GM23338 (cell line): ENCODE results near the gene MAD1L1. TPM values are rescaled to one million over a fixed set of nuclear protein-coding genes. Genes with fewer than 3 reads are reported as not detected.

Experiments
- ATAC-seq: fragments of 200-7000 bp; cut with Tn5 transposase; 3 replicates; pipeline ENCODE4 v1.9.1; 2020
- DNase-seq: peaks from one replicate; pipeline ENCODE4 v3.0.0-alpha.2; 2015; ENCODE audit warnings: low spot score
- H2AFZ ChIP-seq: fragments of 200-600 bp; sonication (generic); 2 replicates; pipeline ENCODE4 v1.8.0; 2016; ENCODE audit warnings: antibody characterized with exemption, mild to moderate bottlenecking, moderate library complexity
- H3F3A ChIP-seq: fragments of 200-600 bp; sonication (generic); replicated peaks from 2 replicates; pipeline ENCODE4 v1.8.0; 2017; ENCODE audit warnings: antibody characterized with exemption, mixed run types, low read depth
- H3K27ac ChIP-seq: fragments of 200-600 bp; sonication (generic); 2 replicates; pipeline ENCODE4 v1.6.1; 2016; ENCODE audit warnings: low read depth
- H3K27me3 ChIP-seq: fragments of 200-600 bp; sonication (generic); 2 replicates; pipeline ENCODE4 v1.8.0; 2016; ENCODE audit warnings: mild to moderate bottlenecking, mixed run types, moderate library complexity; ENCODE audit not compliant: insufficient read depth
- H3K36me3 ChIP-seq: fragments of 200-600 bp; sonication (generic); 2 replicates; pipeline ENCODE4 v1.8.0; 2016; ENCODE audit warnings: mild to moderate bottlenecking; ENCODE audit not compliant: insufficient read depth
- H3K4me1 ChIP-seq: fragments of 200-600 bp; sonication (generic); 2 replicates; pipeline ENCODE4 v1.8.0; 2016; ENCODE audit warnings: mild to moderate bottlenecking, moderate library complexity; ENCODE audit not compliant: insufficient read depth
- H3K4me2 ChIP-seq: fragments of 200-600 bp; sonication (generic); 2 replicates; pipeline ENCODE4 v1.7.1; 2017; ENCODE audit warnings: mixed run types
- H3K4me3 ChIP-seq: fragments of 200-600 bp; sonication (generic); 2 replicates; pipeline ENCODE4 v1.6.1; 2016; ENCODE audit warnings: mixed run types
- H3K79me2 ChIP-seq: fragments of 200-600 bp; sonication (generic); replicated peaks from 2 replicates; pipeline ENCODE4 v1.8.0; 2017; ENCODE audit warnings: mild to moderate bottlenecking; ENCODE audit not compliant: insufficient read depth
- H3K9me2 ChIP-seq: fragments of 200-600 bp; sonication (generic); 2 replicates; pipeline ENCODE4 v1.8.0; 2017; ENCODE audit not compliant: insufficient read depth
- H4K20me1 ChIP-seq: fragments of 200-600 bp; sonication (generic); replicated peaks from 2 replicates; pipeline ENCODE4 v1.8.0; 2017; ENCODE audit warnings: mild to moderate bottlenecking; ENCODE audit not compliant: insufficient read depth
- H3K27ac Mint-ChIP-seq: 2 replicates; pipeline ENCODE4 v1.8.0; 2020; ENCODE audit warnings: inconsistent platforms, mild to moderate bottlenecking, moderate library complexity, mixed read lengths
- H3K27me3 Mint-ChIP-seq: 3 replicates; pipeline ENCODE4 v1.8.0; 2022; ENCODE audit warnings: low read depth, mild to moderate bottlenecking, moderate library complexity, mixed read lengths, inconsistent platforms; ENCODE audit not compliant: insufficient read depth, poor library complexity
- H3K36me3 Mint-ChIP-seq: 3 replicates; pipeline ENCODE4 v1.8.0; 2021; ENCODE audit warnings: low read depth, mild to moderate bottlenecking, inconsistent platforms, moderate library complexity, mixed read lengths
- H3K4me1 Mint-ChIP-seq: 3 replicates; pipeline ENCODE4 v1.8.0; 2020; ENCODE audit warnings: mild to moderate bottlenecking, inconsistent platforms, mixed read lengths
- H3K4me3 Mint-ChIP-seq: 3 replicates; pipeline ENCODE4 v1.8.0; 2021; ENCODE audit warnings: moderate library complexity, mild to moderate bottlenecking, inconsistent platforms, mixed read lengths
- H3K9me3 Mint-ChIP-seq: 3 replicates; pipeline ENCODE4 v1.8.0; 2020; ENCODE audit warnings: moderate library complexity, mild to moderate bottlenecking, inconsistent platforms, mixed read lengths
- CREB1 ChIP-seq: fragments of 250-450 bp; sonication (Bioruptor Pico); IDR thresholded peaks from 2 replicates; pipeline ENCODE4 v1.5.0; 2020; ENCODE audit warnings: low read depth, mild to moderate bottlenecking, moderate library complexity
- ETS1 ChIP-seq: IDR thresholded peaks from 2 replicates; pipeline ENCODE4 v1.6.1; 2016; ENCODE audit warnings: antibody characterized with exemption
- EZH2 ChIP-seq: fragments of 200-600 bp; sonication (generic); IDR thresholded peaks from one replicate; pipeline ENCODE4 v1.8.0; 2017; ENCODE audit warnings: antibody characterized with exemption, mild to moderate bottlenecking, low read depth; ENCODE audit not compliant: unreplicated experiment
- EZH2phosphoT487 ChIP-seq: fragments of 200-600 bp; sonication (generic); IDR thresholded peaks from one replicate; pipeline ENCODE4 v1.8.1; 2018; ENCODE audit warnings: antibody characterized with exemption; ENCODE audit not compliant: unreplicated experiment
- JUNB ChIP-seq: IDR thresholded peaks from one replicate; pipeline ENCODE4 v1.6.1; 2016; ENCODE audit warnings: antibody characterized with exemption; ENCODE audit not compliant: unreplicated experiment
- NANOG ChIP-seq: IDR thresholded peaks from 2 replicates; pipeline ENCODE4 v1.6.1; 2016; ENCODE audit warnings: antibody characterized with exemption, borderline replicate concordance
- POLR2AphosphoS5 ChIP-seq: IDR thresholded peaks from 2 replicates; pipeline ENCODE4 v1.6.1; 2016; ENCODE audit warnings: antibody characterized with exemption, low read depth
- STAT1 ChIP-seq: IDR thresholded peaks from one replicate; pipeline ENCODE4 v1.6.1; 2016; ENCODE audit warnings: antibody characterized with exemption; ENCODE audit not compliant: unreplicated experiment
- ZNF114 ChIP-seq: fragments of 250-450 bp; sonication (Bioruptor Pico); IDR thresholded peaks from 2 replicates; pipeline ENCODE4 v1.5.0; 2020; ENCODE audit warnings: mild to moderate bottlenecking, moderate library complexity
- ZNF331 ChIP-seq: fragments of 250-450 bp; sonication (Bioruptor Pico); IDR thresholded peaks from 2 replicates; pipeline ENCODE4 v1.5.0; 2020; ENCODE audit warnings: low read depth, mild to moderate bottlenecking, moderate library complexity
- ZNF462 ChIP-seq: fragments of 250-450 bp; sonication (Bioruptor Pico); IDR thresholded peaks from 2 replicates; pipeline ENCODE4 v1.5.0; 2020; ENCODE audit warnings: mild to moderate bottlenecking, moderate library complexity
- polyA plus RNA-seq: library from polyadenylated mRNA; unstranded; fragments of >200 nt; fragmentation: Nextera tagmentation; extraction: Ambion mirVana; gene quantifications from 2 replicates; pipeline ENCODE4 v1.2.1, GENCODE V29; 2016
- total RNA-seq: library from RNA; depleted of rRNA; stranded (reverse); fragments of >200 nt; shearing (Covaris generic); gene quantifications from 2 replicates; pipeline ENCODE4 v1.2.3, GENCODE V29; 2014
- TF ChIP-seq, protein P1 (sequence below): IDR thresholded peaks from one replicate; pipeline ENCODE4 v1.6.1; 2018; ENCODE audit warnings: antibody characterized with exemption; ENCODE audit not compliant: unreplicated experiment
- TF ChIP-seq, protein P2 (sequence below), 2 experiments: fragments of 200-600 bp in 1 of 2; sonication (generic) in 1 of 2; conservative IDR thresholded peaks; 2 replicates each; pipeline versions ENCODE4 v1.5.1 to v1.6.1; 2016 to 2017; ENCODE audit warnings: antibody characterized with exemption in 2 of 2, low read depth in 2 of 2, mild to moderate bottlenecking in 2 of 2, moderate library complexity in 1 of 2

The MAD1L1 gene
- total and polyA plus RNA-seq, 2 experiments from 2014 or later = 40.3 to 59.3 TPM

GRCh38 chr7:1897861-1898627, 334.7 kb downstream of the MAD1L1 start:
- H3K4me3 ChIP-seq = no peak overlapping the region
- peaks cover 2% of the 10 kb centered on the region; the same call in 1 of the 3 replicates for H3K36me3 Mint-ChIP-seq
- no peak overlapping the region for H3K4me2 ChIP-seq
- H3K4me1 Mint-ChIP-seq = no peaks in the 10 kb centered on the region; the same call in 1 of the 3 replicates
- no peak overlapping the region for H3K4me3 Mint-ChIP-seq
- ATAC-seq (peak; percentile 12; the same call in 2 of the 3 replicates), DNase-seq (no peak)
- TF ChIP-seq ETS1 (no peak), ZNF331 (CRISPR knock-in tag) (no peak), JUNB (no peak), NANOG (no peak), POLR2AphosphoS5 (no peak), ZNF462 (CRISPR knock-in tag) (no peak), STAT1 (no peak), CREB1 (no peak), ZNF114 (CRISPR knock-in tag) (no peak), EZH2 (no peak), EZH2phosphoT487 (no peak)
- TF ChIP-seq, protein P1, sequence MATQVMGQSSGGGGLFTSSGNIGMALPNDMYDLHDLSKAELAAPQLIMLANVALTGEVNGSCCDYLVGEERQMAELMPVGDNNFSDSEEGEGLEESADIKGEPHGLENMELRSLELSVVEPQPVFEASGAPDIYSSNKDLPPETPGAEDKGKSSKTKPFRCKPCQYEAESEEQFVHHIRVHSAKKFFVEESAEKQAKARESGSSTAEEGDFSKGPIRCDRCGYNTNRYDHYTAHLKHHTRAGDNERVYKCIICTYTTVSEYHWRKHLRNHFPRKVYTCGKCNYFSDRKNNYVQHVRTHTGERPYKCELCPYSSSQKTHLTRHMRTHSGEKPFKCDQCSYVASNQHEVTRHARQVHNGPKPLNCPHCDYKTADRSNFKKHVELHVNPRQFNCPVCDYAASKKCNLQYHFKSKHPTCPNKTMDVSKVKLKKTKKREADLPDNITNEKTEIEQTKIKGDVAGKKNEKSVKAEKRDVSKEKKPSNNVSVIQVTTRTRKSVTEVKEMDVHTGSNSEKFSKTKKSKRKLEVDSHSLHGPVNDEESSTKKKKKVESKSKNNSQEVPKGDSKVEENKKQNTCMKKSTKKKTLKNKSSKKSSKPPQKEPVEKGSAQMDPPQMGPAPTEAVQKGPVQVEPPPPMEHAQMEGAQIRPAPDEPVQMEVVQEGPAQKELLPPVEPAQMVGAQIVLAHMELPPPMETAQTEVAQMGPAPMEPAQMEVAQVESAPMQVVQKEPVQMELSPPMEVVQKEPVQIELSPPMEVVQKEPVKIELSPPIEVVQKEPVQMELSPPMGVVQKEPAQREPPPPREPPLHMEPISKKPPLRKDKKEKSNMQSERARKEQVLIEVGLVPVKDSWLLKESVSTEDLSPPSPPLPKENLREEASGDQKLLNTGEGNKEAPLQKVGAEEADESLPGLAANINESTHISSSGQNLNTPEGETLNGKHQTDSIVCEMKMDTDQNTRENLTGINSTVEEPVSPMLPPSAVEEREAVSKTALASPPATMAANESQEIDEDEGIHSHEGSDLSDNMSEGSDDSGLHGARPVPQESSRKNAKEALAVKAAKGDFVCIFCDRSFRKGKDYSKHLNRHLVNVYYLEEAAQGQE = no peak
- TF ChIP-seq, protein P2, sequence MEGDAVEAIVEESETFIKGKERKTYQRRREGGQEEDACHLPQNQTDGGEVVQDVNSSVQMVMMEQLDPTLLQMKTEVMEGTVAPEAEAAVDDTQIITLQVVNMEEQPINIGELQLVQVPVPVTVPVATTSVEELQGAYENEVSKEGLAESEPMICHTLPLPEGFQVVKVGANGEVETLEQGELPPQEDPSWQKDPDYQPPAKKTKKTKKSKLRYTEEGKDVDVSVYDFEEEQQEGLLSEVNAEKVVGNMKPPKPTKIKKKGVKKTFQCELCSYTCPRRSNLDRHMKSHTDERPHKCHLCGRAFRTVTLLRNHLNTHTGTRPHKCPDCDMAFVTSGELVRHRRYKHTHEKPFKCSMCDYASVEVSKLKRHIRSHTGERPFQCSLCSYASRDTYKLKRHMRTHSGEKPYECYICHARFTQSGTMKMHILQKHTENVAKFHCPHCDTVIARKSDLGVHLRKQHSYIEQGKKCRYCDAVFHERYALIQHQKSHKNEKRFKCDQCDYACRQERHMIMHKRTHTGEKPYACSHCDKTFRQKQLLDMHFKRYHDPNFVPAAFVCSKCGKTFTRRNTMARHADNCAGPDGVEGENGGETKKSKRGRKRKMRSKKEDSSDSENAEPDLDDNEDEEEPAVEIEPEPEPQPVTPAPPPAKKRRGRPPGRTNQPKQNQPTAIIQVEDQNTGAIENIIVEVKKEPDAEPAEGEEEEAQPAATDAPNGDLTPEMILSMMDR (conservative IDR thresholded peaks at IDR 0.05; ENCODE audit: low read depth in 2 of 2) = no peak
- H3K27me3 ChIP-seq = no peaks in the 10 kb centered on the region
- no peaks in the 10 kb centered on the region for H3K79me2 ChIP-seq
- no peaks in the 10 kb centered on the region for H3K9me2 ChIP-seq
- H3K4me1 ChIP-seq = no peaks in the 10 kb centered on the region
- no peaks in the 10 kb centered on the region for H3F3A ChIP-seq
- no peaks in the 10 kb centered on the region for H3K9me3 Mint-ChIP-seq
- no peaks in the 10 kb centered on the region for H3K27me3 Mint-ChIP-seq
- H3K36me3 ChIP-seq = no peaks in the 10 kb centered on the region
- no peak overlapping the region for H2AFZ ChIP-seq
- H4K20me1 ChIP-seq = no peaks in the 10 kb centered on the region
- no peak overlapping the region for H3K27ac ChIP-seq
- peak overlapping the region; percentile 48; the same call in 1 of the 2 replicates for H3K27ac Mint-ChIP-seq
